ENCODE measurements around the gene TOMT.
A peak's percentile ranks its signal among the peaks of the same experiment; 100 is the strongest.

TOMT gene

GRCh38 chr11:72085621-72086351, 19.9 kb upstream of the TOMT start:
- TF ChIP-seq ZFX (IDR thresholded peaks at IDR 0.05; ENCODE audit: borderline replicate concordance) (no peak), CTCF (IDR thresholded peaks at IDR 0.05) (no peak)
- peak overlapping the region; percentile 20; the same call in 1 of the 2 replicates for H3K27ac ChIP-seq

GRCh38 chr11:72088076-72088808, 17.5 kb upstream of the TOMT start:
- no peak overlapping the region for H3K27ac ChIP-seq
- no peak for TF ChIP-seq CTCF (IDR thresholded peaks at IDR 0.05)
- TF ChIP-seq ZFX (IDR thresholded peaks at IDR 0.05; ENCODE audit: borderline replicate concordance) = no peak

GRCh38 chr11:72091292-72091691, 14.4 kb upstream of the TOMT start:
- peak overlapping the region; percentile 23 for H3K27ac ChIP-seq

GRCh38 chr11:72098741-72099140, 7.0 kb upstream of the TOMT start:
- TF ChIP-seq CTCF (IDR thresholded peaks at IDR 0.05) = no peak
- no peak for TF ChIP-seq ZFX (IDR thresholded peaks at IDR 0.05; ENCODE audit: borderline replicate concordance)
- H3K27ac ChIP-seq = no peak overlapping the region

More at GRCh38 chr11:72091292-72091691, 14.4 kb upstream of the TOMT start:
- TF ChIP-seq CTCF (IDR thresholded peaks at IDR 0.05) (peak; percentile 87), ZFX (IDR thresholded peaks at IDR 0.05; ENCODE audit: borderline replicate concordance) (no peak)

GRCh38 chr11:72100009-72100408, 5.7 kb upstream of the TOMT start:
- H3K27ac ChIP-seq = no peak overlapping the region
- TF ChIP-seq ZFX (IDR thresholded peaks at IDR 0.05; ENCODE audit: borderline replicate concordance) (no peak), CTCF (IDR thresholded peaks at IDR 0.05) (no peak)

GRCh38 chr11:72100462-72100861, 5.3 kb upstream of the TOMT start:
- H3K27ac ChIP-seq = no peak overlapping the region
- TF ChIP-seq ZFX (IDR thresholded peaks at IDR 0.05; ENCODE audit: borderline replicate concordance) (no peak), CTCF (IDR thresholded peaks at IDR 0.05) (no peak)

GRCh38 chr11:72102162-72102561, 3.6 kb upstream of the TOMT start:
- TF ChIP-seq CTCF (IDR thresholded peaks at IDR 0.05) = no peak
- TF ChIP-seq ZFX (IDR thresholded peaks at IDR 0.05; ENCODE audit: borderline replicate concordance) = no peak
- H3K27ac ChIP-seq = peak overlapping the region; percentile 82

Measured in 22Rv1 (cell line).